ENCODE data around the gene FAM168A.
"Not testable (repeated sequence)": the region's sequence is repeated elsewhere in the genome, so short reads cannot be mapped to it uniquely, and the experiment has no call there.

Gene FAM168A

GRCh38 chr11:73473252-73473651 lies 124.7 kb downstream of the FAM168A start:
- DNase-seq (ENCODE audit: extremely low read depth in 1 of 2, low read depth in 1 of 2), result no peak

GRCh38 chr11:73470036-73470612 lies 127.8 kb downstream of the FAM168A start:
- not testable (repeated sequence) for DNase-seq (ENCODE audit: extremely low read depth in 1 of 2, low read depth in 1 of 2)

GRCh38 chr11:73469401-73469800 lies 128.5 kb downstream of the FAM168A start:
- DNase-seq (ENCODE audit: extremely low read depth in 1 of 2, low read depth in 1 of 2), result no peak

GRCh38 chr11:73468590-73469161 lies 129.2 kb downstream of the FAM168A start:
- no peak for DNase-seq (ENCODE audit: extremely low read depth in 1 of 2, low read depth in 1 of 2)

GRCh38 chr11:73467505-73467904 lies 130.4 kb downstream of the FAM168A start:
- DNase-seq (ENCODE audit: extremely low read depth in 1 of 2, low read depth in 1 of 2), result no peak

- no peak for DNase-seq (ENCODE audit: extremely low read depth in 1 of 2, low read depth in 1 of 2)
These were observed 131.3 kb downstream of the FAM168A start for GRCh38 chr11:73466643-73467042.

- DNase-seq (ENCODE audit: extremely low read depth in 1 of 2, low read depth in 1 of 2), result no peak
These were observed 132.0 kb downstream of the FAM168A start for GRCh38 chr11:73465871-73466270.

- no peak for DNase-seq (ENCODE audit: extremely low read depth in 1 of 2, low read depth in 1 of 2)
These were observed 132.8 kb downstream of the FAM168A start for GRCh38 chr11:73465023-73465675.

GRCh38 chr11:73464347-73464746 lies 133.6 kb downstream of the FAM168A start:
- no peak for DNase-seq (ENCODE audit: extremely low read depth in 1 of 2, low read depth in 1 of 2)

- DNase-seq (ENCODE audit: extremely low read depth in 1 of 2, low read depth in 1 of 2), result no peak
These were observed 134.6 kb downstream of the FAM168A start for GRCh38 chr11:73463359-73463758.

- DNase-seq (ENCODE audit: extremely low read depth in 1 of 2, low read depth in 1 of 2), result no peak
These were observed 135.9 kb downstream of the FAM168A start for GRCh38 chr11:73461964-73462363.

- no peak for DNase-seq (ENCODE audit: extremely low read depth in 1 of 2, low read depth in 1 of 2)
These were observed 136.5 kb downstream of the FAM168A start for GRCh38 chr11:73461335-73461840.

GRCh38 chr11:73458201-73458600 lies 139.7 kb downstream of the FAM168A start:
- no peak for DNase-seq (ENCODE audit: extremely low read depth in 1 of 2, low read depth in 1 of 2)

- DNase-seq (ENCODE audit: extremely low read depth in 1 of 2, low read depth in 1 of 2), result no peak
These were observed 142.9 kb downstream of the FAM168A start for GRCh38 chr11:73454987-73455386.

GRCh38 chr11:73453562-73453961 lies 144.3 kb downstream of the FAM168A start:
- DNase-seq (ENCODE audit: extremely low read depth in 1 of 2, low read depth in 1 of 2), result no peak

GRCh38 chr11:73452726-73453125 lies 145.2 kb downstream of the FAM168A start:
- no peak for DNase-seq (ENCODE audit: extremely low read depth in 1 of 2, low read depth in 1 of 2)

GRCh38 chr11:73451896-73452295 lies 146.0 kb downstream of the FAM168A start:
- no peak for DNase-seq (ENCODE audit: extremely low read depth in 1 of 2, low read depth in 1 of 2)

GRCh38 chr11:73446766-73447165 lies 151.1 kb downstream of the FAM168A start:
- no peak for DNase-seq (ENCODE audit: extremely low read depth in 1 of 2, low read depth in 1 of 2)

GRCh38 chr11:73445980-73446379 lies 151.9 kb downstream of the FAM168A start:
- DNase-seq (ENCODE audit: extremely low read depth in 1 of 2, low read depth in 1 of 2), result no peak

- no peak for DNase-seq (ENCODE audit: extremely low read depth in 1 of 2, low read depth in 1 of 2)
These were observed 158.7 kb downstream of the FAM168A start for GRCh38 chr11:73439002-73439843.

- DNase-seq (ENCODE audit: extremely low read depth in 1 of 2, low read depth in 1 of 2), result not testable (repeated sequence)
These were observed 161.1 kb downstream of the FAM168A start for GRCh38 chr11:73436859-73437258.
